Mesenchymal stem cell (in vitro differentiated cells and primary cell): Measurements from ENCODE around the gene TMEM91.

Experiments
- DNase-seq: peaks from one replicate; pipeline ENCODE4 v3.0.0-alpha.2; 2013
- H2AFZ ChIP-seq: one replicate; pipeline ENCODE4 v1.6.1; 2013; ENCODE audit warnings: low read depth, mild to moderate bottlenecking, control low read depth, inconsistent platforms, low read length, moderate library complexity
- H2AK5ac ChIP-seq: 2 replicates; pipeline ENCODE4 v1.6.1; 2013; ENCODE audit warnings: low read length, moderate library complexity, mild to moderate bottlenecking, inconsistent platforms; ENCODE audit not compliant: severe bottlenecking
- H2BK120ac ChIP-seq: one replicate; pipeline ENCODE4 v1.6.1; 2013; ENCODE audit warnings: low read depth, mild to moderate bottlenecking, inconsistent platforms, low read length, moderate library complexity
- H2BK12ac ChIP-seq, 2 experiments: one replicate each; pipeline ENCODE4 v1.6.1; 2013; ENCODE audit warnings: inconsistent platforms in 2 of 2, low read length in 2 of 2, mild to moderate bottlenecking in 2 of 2, moderate library complexity in 2 of 2, control low read depth in 1 of 2
- H2BK15ac ChIP-seq: one replicate; pipeline ENCODE4 v1.6.1; 2013; ENCODE audit warnings: mild to moderate bottlenecking, low read depth, inconsistent platforms; ENCODE audit not compliant: poor library complexity, severe bottlenecking
- H2BK5ac ChIP-seq: 2 replicates; pipeline ENCODE4 v1.6.1; 2013; ENCODE audit warnings: low read depth, mild to moderate bottlenecking, low read length, control low read depth, inconsistent platforms; ENCODE audit not compliant: poor library complexity, severe bottlenecking
- H3K14ac ChIP-seq, 2 experiments: one replicate each; pipeline ENCODE4 v1.6.1; 2013; ENCODE audit warnings: inconsistent platforms in 2 of 2, low read length in 2 of 2, control low read depth in 1 of 2, mild to moderate bottlenecking in 1 of 2, moderate library complexity in 1 of 2
- H3K18ac ChIP-seq, 2 experiments: one replicate each; pipeline ENCODE4 v1.6.1; 2013; ENCODE audit warnings: inconsistent platforms in 2 of 2, low read length in 2 of 2, control low read depth in 1 of 2, low read depth in 1 of 2, mild to moderate bottlenecking in 1 of 2
- H3K23ac ChIP-seq, 2 experiments: one replicate each; pipeline ENCODE4 v1.6.1; 2013; ENCODE audit warnings: inconsistent platforms in 2 of 2, low read length in 2 of 2, mild to moderate bottlenecking in 2 of 2, moderate library complexity in 2 of 2, control low read depth in 1 of 2
- H3K27ac ChIP-seq: 2 replicates; pipeline ENCODE4 v1.5.1; 2013; ENCODE audit warnings: mild to moderate bottlenecking, moderate library complexity, low read length, control low read depth, inconsistent platforms; ENCODE audit not compliant: poor library complexity, severe bottlenecking
- H3K27me3 ChIP-seq, 2 experiments: 2 replicates each; pipeline versions ENCODE4 v1.6.1 to v1.7.0; 2013; ENCODE audit warnings: low read length in 2 of 2, mild to moderate bottlenecking in 2 of 2, moderate library complexity in 2 of 2, control low read depth in 1 of 2, inconsistent platforms in 1 of 2; ENCODE audit not compliant: control insufficient read depth in 1 of 2, insufficient read depth in 1 of 2
- H3K36me3 ChIP-seq, 2 experiments: 2 replicates each; pipeline versions ENCODE4 v1.6.1 to v1.7.0; 2013; ENCODE audit warnings: low read length in 2 of 2, control low read depth in 1 of 2, inconsistent platforms in 1 of 2, low read depth in 1 of 2, mild to moderate bottlenecking in 1 of 2; ENCODE audit not compliant: insufficient read depth in 2 of 2, control insufficient read depth in 1 of 2
- H3K4ac ChIP-seq, 2 experiments: one replicate each; pipeline ENCODE4 v1.6.1; 2013; ENCODE audit warnings: inconsistent platforms in 2 of 2, low read length in 2 of 2, mild to moderate bottlenecking in 2 of 2, moderate library complexity in 2 of 2, control low read depth in 1 of 2, low read depth in 1 of 2
- H3K4me1 ChIP-seq: 2 replicates; pipeline ENCODE4 v1.6.1; 2013; ENCODE audit warnings: low read depth, low read length, control low read depth; ENCODE audit not compliant: control insufficient read depth, insufficient read depth
- H3K4me2 ChIP-seq: 2 replicates; pipeline ENCODE4 v1.6.1; 2013; ENCODE audit warnings: low read length, mild to moderate bottlenecking, inconsistent platforms; ENCODE audit not compliant: poor library complexity, severe bottlenecking
- H3K4me3 ChIP-seq, 2 experiments: 2 replicates each; pipeline versions ENCODE4 v1.5.1 to v1.7.0; 2013; ENCODE audit warnings: low read length in 2 of 2, mild to moderate bottlenecking in 2 of 2, control low read depth in 1 of 2, low read depth in 1 of 2; ENCODE audit not compliant: insufficient read depth in 1 of 2
- H3K79me1 ChIP-seq: replicated peaks from 2 replicates; pipeline ENCODE4 v1.6.1; 2013; ENCODE audit warnings: mild to moderate bottlenecking, control low read depth, low read length, inconsistent platforms; ENCODE audit not compliant: poor library complexity, severe bottlenecking
- H3K9ac ChIP-seq: 2 replicates; pipeline ENCODE4 v1.7.0; 2013; ENCODE audit warnings: mild to moderate bottlenecking, low read length, moderate library complexity
- H3K9me3 ChIP-seq: 2 replicates; pipeline ENCODE4 v1.7.0; 2013; ENCODE audit warnings: mild to moderate bottlenecking, low read length; ENCODE audit not compliant: control insufficient read depth
- H4K8ac ChIP-seq: one replicate; pipeline ENCODE4 v1.6.1; 2013; ENCODE audit warnings: inconsistent platforms, mild to moderate bottlenecking, low read length, moderate library complexity
- H4K91ac ChIP-seq: one replicate; pipeline ENCODE4 v1.6.1; 2013; ENCODE audit warnings: mild to moderate bottlenecking, low read length, inconsistent platforms
- WGBS: methylation state at CpG from one replicate; pipeline ENCODE4 v1.1.7; 2013; ENCODE audit warnings: mixed read lengths; 5-methylcytosine and 5-hydroxymethylcytosine counted together

Gene TMEM91

GRCh38 chr19:41352609-41353465 is 23.5 kb upstream of the TMEM91 start:
- Histone ChIP-seq H3K4me2 (peak overlapping the region; percentile 98), H2BK120ac (peak overlapping the region; percentile 93), H3K27me3 (no peaks in the 10 kb centered on the region), H4K91ac (peak overlapping the region; percentile 78), H3K36me3 (peaks cover 4 to 14% of the 10 kb centered on the region in 2 experiments), H3K4ac (peak overlapping the region; percentile 90 to 91), H3K9me3 (no peaks in the 10 kb centered on the region), H2BK5ac (peak overlapping the region; percentile 33), H3K14ac (peak overlapping the region in 1 of 2 experiments; percentile 98), H3K4me1 (peaks cover 14% of the 10 kb centered on the region), H2BK12ac (peak overlapping the region in 1 of 2 experiments; percentile 84), H3K79me1 (peaks cover 16% of the 10 kb centered on the region), H3K23ac (peak overlapping the region in 1 of 2 experiments; percentile 99), H3K27ac (no peak overlapping the region), H2BK15ac (peak overlapping the region; percentile 82), H2AK5ac (no peak overlapping the region), H3K18ac (peak overlapping the region; percentile 96 to 98), H3K9ac (peak overlapping the region; percentile 90), H4K8ac (peak overlapping the region; percentile 87), H3K4me3 (peak overlapping the region; percentile 84 to 99), H2AFZ (peak overlapping the region; percentile 0)
- under 1% methylated on average over 69 of the region's 71 CpGs for WGBS
- DNase-seq, result peak; percentile 73

GRCh38 chr19:41353466-41354342 is 22.6 kb upstream of the TMEM91 start, which contains the start of gene TGFB1:
Gene TGFB1, minus strand, starts transcription at chr19:41353922. Its CDS starts 878 bp downstream, at chr19:41353044.
- peak; percentile 90 for DNase-seq
- WGBS, result 1% methylated on average over 48 of the region's 78 CpGs
- H3K4me3 ChIP-seq, result peak within 1 kb of the TSS; percentile 84 to 99

GRCh38 chr19:41354343-41354953 is 21.9 kb upstream of the TMEM91 start:
- Histone ChIP-seq H2AK5ac (no peak overlapping the region), H3K4me1 (peaks cover 10% of the 10 kb centered on the region), H3K27me3 (no peaks in the 10 kb centered on the region), H3K9ac (peak overlapping the region; percentile 70), H2BK12ac (peak overlapping the region in 1 of 2 experiments; percentile 75), H3K4ac (peak overlapping the region in 1 of 2 experiments; percentile 55), H2BK120ac (no peak overlapping the region), H3K36me3 (peaks cover 0 to 11% of the 10 kb centered on the region in 2 experiments), H2AFZ (no peak overlapping the region), H3K4me3 (peak overlapping the region; percentile 10 to 63), H3K9me3 (no peaks in the 10 kb centered on the region), H3K79me1 (peaks cover 6% of the 10 kb centered on the region), H4K91ac (peak overlapping the region; percentile 3), H3K14ac (peak overlapping the region in 1 of 2 experiments; percentile 73), H2BK5ac (no peak overlapping the region), H4K8ac (no peak overlapping the region), H3K4me2 (peak overlapping the region; percentile 34), H3K18ac (peak overlapping the region in 1 of 2 experiments; percentile 54), H3K23ac (peak overlapping the region in 1 of 2 experiments; percentile 81), H2BK15ac (no peak overlapping the region), H3K27ac (no peak overlapping the region)
- 96% methylated on average over 21 of the region's 23 CpGs for WGBS
- no peak for DNase-seq

More at GRCh38 chr19:41353466-41354342, 22.6 kb upstream of the TMEM91 start, which contains the start of gene TGFB1:
- Histone ChIP-seq H3K14ac (peak within 1 kb of the TSS in 1 of 2 experiments; percentile 98), H2BK120ac (peak within 1 kb of the TSS; percentile 93), H2BK5ac (peak within 1 kb of the TSS; percentile 33), H2AFZ (peak within 1 kb of the TSS; percentile 0), H3K79me1 (peaks cover 11% of the 10 kb centered on the region), H3K18ac (peak within 1 kb of the TSS; percentile 96 to 98), H3K4me1 (peaks cover 12% of the 10 kb centered on the region), H3K27ac (no peak within 1 kb of the TSS), H3K23ac (peak within 1 kb of the TSS in 1 of 2 experiments; percentile 99), H2BK12ac (peak within 1 kb of the TSS in 1 of 2 experiments; percentile 84), H3K27me3 (no peaks in the 10 kb centered on the region), H3K4ac (peak within 1 kb of the TSS; percentile 90 to 91), H3K4me2 (peak within 1 kb of the TSS; percentile 98), H2BK15ac (peak within 1 kb of the TSS; percentile 82), H3K9me3 (no peaks in the 10 kb centered on the region), H4K91ac (peak within 1 kb of the TSS; percentile 78), H3K9ac (peak within 1 kb of the TSS; percentile 90), H3K36me3 (peaks cover 0 to 11% of the 10 kb centered on the region in 2 experiments), H4K8ac (peak within 1 kb of the TSS; percentile 87), H2AK5ac (no peak within 1 kb of the TSS)
